ENCODE results near the gene SPINDOC.
"Not testable (repeated sequence)": the region's sequence is repeated elsewhere in the genome, so short reads cannot be mapped to it uniquely, and the experiment has no call there.

The SPINDOC gene

DNA sequence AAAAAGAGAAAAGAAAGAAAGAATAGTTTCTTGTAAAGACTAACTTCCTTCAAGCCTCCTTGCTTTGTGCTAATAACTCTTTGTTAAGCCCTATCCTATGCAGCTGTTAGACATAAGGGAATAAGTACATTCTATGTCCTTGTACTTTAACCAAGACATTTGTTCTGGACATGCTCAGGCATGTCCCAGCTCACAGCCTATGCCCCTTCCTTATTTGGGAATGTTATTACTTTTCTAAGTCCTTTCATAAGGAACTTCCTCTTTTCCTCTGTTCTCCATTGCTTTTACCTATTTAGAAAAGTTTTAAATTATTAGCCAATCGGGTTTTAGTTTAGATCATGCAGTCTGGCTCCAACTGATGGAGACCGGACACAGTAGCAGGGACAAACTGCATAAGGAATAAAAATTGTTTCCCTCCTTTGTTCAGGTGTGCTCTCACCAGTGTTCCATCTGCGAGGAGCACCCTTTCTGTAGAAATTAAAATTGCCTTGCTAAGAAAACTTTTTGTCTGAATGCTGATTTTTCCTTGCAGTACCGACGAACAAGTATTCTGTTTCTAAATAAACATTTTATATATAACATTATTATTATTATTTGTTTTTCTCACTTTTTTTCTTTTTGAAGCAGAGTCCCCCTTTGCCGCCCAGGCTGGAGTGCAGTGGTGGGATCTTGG is 21.6 kb upstream of the SPINDOC start:
- FAIRE-seq, result no peak

DNA sequence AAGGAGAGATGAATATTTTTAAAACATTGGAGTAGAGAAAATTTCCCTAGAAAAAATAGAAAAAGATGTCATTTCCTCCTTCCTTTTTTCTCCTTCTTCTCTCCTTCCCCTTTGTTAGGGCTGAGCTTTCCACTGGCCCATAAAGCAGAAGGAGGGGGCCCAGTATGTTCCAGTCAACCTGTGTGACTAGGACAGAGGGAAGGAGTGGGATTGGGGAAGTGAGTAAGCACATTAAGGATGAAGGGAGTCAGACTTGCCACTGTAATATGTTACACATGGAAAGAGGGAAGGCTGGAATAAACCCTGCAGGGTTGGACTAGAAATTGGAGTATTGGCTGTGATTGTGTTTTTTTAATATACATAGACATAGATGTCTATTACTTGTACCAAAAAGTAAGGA is 20.1 kb upstream of the SPINDOC start:
- no peak for FAIRE-seq

DNA sequence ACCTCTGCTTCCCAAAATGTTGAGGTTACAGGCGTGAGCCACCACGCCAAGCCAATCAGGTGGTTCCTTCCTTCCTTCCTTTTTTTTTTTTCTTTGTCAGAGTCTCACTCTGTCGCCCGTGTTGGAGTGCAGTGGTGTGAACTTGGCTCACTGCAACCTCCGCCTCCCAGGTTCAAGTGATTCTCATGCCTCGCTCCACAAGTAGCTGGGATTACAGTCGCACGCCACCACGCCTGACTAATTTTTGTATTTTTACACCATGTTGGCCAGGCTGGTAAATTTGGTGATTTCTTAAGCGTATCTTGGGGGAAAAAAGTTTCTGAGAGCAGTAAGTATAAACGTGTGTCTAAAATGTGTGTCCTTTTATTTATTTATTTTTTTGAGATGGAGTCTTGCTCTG is 18.2 kb upstream of the SPINDOC start:
- no peak for FAIRE-seq

DNA sequence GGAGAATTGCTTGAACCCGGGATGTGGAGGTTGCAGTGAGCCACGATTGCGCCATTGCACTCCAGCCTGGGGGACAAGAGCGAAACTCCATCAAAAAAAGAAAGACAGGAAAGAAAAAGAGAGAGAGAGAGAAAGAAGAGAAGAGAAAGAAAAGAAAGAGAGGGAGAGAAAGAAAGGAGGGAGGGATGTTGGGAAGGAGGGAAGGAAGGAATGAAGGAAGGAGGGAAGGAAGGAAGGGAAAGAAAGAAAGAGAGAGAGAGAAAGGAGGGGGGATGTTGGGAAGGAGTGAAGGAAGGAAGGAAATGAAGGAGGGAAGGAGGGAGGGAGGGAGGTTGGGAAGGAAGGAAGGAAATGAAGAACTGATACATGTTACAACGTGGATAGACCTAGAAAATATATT is 12.3 kb upstream of the SPINDOC start:
- FAIRE-seq, result no peak

DNA sequence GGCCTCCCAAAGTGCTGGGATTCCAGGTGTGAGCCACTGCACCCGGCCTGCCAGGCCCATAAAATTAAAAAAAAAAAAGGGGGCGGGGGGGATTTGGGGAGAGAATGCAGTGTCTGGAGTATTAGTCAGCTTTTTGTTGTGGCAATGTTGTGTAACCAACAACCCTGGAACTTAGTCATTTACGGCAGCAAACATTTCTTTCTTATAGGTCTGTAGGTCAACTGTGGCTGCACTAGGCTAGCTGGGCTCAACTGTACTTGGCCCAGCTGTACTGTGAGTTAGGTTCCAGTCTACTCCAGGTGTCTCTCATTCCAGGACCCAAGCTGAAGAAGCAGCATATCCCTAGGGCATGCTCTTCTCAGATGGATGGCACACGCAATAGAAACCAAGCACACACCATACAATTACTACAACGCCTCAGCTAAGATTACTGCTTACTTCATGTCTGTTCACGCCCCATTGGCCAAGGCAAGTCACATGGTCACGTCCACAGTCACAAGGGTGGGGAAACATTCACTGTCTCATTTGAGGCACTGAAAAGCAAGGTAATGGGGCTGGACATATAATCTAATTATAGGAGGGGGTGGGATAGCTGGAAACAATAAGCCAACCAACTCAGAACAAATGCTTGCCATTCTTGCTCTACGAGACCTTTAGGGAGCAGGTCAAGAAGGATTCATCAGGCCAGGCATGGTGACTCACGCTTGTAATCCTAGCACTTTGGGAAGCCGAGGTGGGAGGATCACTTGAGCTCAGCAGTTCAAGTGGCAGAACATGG is 10.4 kb upstream of the SPINDOC start:
- FAIRE-seq, result no peak

DNA sequence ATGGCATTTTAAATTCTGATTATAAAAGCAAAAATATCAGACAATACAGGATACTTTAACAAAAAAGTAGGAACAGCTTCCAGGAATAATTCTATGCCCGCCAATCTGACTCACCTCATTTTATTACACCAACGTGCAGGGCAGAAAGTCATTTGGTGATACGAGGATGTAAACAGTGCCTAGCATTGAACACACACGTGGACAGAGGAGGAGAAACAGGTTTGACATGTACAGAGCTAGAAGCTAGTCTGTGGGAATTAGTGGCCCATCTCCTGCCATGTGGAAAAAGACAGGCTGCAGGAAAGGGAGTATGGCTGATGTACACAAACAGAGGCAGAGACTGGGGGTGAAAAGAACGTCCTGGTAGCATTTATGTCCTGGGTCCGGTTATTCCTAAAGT is 9.0 kb upstream of the SPINDOC start:
- FAIRE-seq, result no peak

DNA sequence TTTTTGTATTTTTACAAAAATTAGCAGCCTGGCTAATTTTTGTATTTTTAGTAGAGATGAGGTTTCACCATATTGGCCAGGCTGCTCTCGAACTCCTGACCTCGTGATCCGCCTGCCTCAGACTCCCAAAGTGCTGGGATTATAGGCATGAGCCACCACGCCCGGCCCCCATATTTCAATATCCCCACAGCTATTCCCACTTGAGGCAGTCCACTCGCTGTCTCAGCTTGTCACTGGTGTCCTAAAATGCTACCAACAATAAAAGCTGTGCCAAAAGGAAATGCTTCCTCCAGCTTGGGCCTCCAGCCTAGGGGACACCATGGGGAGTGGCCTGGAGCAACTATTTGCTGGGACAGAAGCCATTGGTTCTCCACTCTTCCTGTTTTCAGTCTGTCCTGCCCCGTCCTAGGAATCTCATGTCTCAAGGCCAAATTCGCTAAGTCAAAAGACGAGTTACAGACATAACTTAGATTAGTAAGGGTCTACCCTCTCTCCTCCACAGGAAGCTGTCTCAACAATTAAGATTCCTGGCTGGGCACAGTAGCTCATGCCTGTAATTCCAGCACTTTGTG is 7.3 kb upstream of the SPINDOC start:
- no peak for FAIRE-seq

DNA sequence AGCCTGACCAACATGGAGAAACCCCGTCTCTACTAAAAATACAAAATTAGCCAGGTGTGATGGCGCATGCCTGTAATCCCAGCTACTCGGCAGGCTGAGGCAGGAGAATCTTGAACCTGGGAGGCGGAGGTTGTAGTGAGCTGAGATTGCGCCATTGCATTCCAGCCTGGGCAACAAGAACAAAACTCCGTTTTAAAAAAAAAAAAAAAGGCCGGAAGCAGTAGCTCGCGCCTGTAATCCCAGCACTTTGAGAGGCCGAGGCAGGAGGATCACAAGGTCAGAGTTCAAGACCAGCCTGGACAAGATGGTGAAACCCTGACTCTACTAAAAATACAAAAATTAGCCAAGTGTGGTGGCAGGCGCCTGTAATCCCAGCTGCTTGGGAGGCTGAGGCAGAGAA is 2.9 kb upstream of the SPINDOC start:
- not testable (repeated sequence) for FAIRE-seq

DNA sequence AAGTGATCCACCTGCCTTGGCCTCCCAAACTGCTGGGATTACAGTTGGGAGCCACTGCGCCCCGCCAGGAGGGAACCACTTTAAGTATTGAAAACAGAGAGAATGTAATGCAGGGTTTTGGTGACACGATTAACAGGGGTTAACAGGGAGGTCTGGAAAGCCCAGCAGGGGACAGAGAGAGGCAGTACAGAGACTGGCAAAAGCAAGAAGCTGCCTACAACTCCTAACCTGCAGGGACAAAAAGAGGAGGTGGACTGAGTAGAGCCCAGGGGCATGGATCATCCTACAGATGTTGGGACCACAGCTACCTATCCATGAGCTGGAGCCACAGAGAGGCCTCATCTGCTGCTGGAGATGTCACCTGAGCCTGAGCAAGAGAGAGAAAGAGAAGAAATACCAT is 1.7 kb upstream of the SPINDOC start:
- FAIRE-seq, result no peak

DNA sequence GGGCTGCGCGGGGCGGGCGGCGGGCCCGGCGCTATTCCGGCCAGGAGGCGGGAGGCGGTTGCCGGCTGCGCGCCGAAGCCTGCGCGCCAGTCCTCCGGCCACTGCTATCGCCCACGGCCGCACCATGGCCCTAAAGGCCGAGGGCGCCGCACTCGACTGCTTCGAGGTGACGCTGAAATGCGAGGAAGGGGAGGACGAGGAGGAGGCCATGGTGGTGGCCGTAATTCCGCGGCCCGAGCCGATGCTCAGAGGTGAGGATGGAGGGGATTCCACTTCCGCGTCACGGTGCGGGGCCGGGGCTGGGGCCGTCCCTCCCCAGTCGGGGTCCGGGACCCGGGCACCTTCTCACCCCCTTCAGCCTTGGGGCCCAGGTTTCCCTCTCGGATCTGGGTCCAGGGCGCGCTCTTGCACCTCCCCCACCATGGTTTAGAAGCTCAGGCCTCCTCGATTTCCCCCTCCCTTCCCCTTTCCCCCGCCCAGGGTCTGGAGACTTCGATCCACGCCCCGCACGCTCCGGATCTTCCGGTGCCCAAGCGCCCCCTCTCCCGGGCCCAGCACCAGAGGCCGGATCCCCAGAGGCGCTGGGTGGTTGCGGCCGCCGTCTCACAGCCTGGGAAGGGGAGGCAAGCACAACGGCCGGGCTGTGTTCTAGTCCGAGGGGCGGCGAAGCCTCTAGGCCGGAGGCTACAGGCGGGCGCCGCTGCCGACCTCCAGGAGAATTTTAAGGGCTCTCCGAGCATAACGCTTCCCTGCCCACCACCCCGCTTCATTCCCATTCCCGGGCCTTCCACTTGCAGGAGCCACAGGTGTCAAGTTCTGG is 517 bp downstream of the SPINDOC start:
- FAIRE-seq, result no peak

DNA sequence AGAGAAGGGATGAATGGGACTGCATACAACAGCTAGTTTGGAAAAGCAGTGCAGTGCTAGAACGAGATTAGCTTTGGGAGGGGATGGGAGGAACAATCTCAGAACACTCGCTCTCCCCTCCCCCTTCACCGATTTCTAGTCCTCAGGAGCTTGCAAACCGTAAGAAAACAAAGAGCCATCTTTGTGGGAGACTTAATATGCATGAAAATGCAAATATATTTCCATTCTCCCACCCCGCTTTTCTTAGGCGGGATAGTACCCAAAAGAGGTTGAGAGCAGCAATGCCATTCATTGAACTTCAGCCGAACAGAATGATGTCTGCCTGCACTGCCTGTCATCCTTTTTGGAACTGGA is 1.1 kb downstream of the SPINDOC start:
- no peak for FAIRE-seq

DNA sequence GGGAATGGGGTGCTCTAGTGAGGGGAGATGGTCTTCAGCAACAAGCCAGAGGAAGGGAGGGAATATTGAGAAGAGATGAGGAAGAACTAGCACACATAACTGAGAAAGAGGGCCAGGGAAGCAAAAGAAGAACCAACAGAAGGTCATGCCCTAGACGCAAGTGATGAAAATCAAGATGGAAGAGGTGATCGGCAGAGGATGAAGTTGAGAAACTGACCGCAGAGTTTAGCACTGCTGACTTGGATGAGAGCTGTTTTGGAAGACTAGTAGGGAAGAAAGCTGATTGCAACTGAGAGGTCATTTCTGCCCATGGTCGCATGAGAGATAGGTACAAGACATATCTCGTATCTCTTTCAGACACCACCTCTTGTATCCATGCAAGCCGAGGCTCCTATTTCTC is 2.9 kb downstream of the SPINDOC start:
- no peak for FAIRE-seq

DNA sequence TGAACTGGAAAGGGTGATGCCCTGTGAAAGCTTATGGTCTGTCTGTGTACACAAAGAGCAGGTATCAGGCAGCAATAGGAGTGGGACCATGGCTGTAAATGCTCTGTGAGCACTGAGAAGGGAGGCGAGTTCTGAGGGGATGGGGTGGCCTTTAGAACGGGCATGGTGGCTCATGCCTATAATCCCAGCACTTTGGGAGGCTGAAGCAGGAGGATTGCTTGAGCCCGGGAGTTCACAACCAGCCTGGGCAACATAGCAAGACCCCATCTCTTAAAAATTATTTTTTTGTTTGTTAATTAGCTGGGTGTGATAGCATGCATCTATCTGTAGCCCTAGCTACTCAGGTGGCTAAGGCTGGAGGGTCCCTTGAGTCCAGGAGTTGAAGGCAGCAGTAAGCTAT is 3.5 kb downstream of the SPINDOC start:
- no peak for FAIRE-seq

DNA sequence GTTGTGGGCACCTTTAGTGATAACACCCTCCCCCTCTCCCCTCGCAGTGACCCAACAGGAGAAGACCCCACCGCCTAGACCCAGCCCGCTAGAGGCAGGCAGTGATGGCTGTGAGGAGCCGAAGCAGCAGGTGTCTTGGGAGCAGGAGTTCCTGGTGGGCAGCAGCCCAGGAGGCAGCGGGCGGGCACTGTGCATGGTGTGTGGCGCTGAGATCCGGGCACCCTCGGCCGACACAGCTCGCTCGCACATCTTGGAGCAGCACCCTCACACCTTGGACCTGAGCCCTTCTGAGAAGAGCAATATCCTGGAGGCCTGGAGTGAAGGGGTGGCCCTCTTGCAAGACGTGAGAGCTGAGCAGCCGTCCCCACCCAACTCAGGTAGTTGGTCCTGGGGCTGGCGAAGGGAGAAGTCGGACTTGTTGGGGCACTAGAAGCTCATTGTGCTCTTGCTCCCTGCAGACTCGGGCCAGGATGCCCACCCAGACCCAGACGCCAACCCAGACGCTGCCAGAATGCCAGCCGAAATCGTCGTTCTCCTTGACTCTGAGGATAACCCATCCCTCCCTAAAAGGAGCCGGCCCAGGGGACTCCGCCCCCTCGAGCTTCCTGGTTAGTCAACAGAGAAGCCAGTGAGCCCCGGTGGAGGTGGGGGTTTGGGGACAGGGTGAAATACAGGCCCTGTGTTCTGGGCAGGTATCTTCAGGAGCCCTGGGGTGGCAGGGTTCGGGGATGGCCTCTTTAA is 4.7 kb downstream of the SPINDOC start:
- no peak for FAIRE-seq

DNA sequence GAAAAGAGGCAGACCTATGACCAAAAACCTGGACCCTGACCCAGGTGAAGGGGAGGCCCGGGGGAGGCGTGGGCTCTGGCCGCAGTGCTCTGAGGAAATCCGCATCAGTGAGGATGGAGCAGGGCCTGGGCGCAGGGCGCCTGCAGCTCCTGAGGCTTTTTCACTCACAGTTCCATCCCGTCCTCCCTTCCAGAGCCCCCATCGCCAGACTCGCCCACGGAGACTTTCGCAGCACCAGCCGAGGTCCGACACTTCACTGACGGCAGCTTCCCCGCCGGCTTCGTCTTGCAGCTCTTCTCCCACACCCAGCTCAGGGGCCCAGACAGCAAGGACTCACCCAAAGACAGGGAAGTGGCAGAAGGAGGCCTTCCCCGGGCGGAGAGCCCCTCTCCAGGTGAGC is 5.4 kb downstream of the SPINDOC start:
- FAIRE-seq, result no peak

DNA sequence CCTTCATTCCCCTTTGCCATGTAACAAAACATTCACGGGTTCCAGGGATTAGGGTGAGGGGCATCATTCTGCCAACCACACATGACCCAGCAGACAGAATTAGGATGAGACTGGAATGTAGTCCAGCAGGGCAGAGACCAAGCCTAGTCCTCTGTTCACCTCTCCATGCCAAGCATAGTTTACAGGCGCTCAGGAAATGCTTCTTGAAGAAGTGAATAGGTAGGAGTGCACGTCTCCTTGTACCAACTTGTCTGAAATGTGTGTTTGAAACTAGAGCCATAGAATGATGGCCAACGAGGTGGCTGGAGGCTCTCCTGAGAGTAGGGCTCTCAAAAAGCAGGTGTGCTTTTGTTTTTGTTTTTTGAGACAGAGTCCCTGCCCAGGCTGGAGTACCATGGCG is 8.2 kb downstream of the SPINDOC start:
- no peak for FAIRE-seq

DNA sequence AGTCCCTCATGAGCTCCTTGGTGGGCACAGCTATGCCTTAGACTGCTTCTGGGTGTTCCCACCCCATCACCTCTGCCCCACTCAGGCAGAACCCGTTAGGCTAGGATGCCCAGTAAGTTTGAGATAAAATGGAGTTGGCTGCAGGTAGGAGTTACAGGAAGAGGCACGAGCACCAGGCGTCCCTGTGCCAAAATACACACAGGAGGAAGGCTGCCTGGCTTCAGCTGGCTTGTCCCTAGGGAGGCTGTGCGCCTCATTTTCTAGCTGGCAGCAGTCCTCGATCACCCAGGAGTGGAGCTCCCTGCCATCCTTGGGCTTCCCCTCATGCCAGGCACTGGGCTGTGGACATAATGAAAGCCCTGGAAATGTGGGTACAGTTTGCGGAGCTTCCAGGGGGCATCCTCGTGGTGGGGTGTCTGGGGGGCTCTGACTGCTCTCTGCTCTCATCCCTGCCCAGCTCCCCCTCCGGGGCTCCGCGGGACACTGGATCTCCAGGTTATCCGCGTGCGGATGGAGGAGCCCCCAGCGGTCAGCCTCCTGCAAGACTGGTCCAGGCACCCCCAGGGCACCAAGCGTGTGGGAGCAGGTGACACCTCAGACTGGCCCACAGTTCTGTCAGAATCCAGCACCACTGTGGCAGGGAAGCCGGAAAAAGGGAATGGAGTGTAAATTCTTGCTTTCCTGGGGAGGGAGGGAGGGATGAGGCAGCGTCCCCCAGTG is 13.4 kb downstream of the SPINDOC start:
- FAIRE-seq, result no peak

DNA sequence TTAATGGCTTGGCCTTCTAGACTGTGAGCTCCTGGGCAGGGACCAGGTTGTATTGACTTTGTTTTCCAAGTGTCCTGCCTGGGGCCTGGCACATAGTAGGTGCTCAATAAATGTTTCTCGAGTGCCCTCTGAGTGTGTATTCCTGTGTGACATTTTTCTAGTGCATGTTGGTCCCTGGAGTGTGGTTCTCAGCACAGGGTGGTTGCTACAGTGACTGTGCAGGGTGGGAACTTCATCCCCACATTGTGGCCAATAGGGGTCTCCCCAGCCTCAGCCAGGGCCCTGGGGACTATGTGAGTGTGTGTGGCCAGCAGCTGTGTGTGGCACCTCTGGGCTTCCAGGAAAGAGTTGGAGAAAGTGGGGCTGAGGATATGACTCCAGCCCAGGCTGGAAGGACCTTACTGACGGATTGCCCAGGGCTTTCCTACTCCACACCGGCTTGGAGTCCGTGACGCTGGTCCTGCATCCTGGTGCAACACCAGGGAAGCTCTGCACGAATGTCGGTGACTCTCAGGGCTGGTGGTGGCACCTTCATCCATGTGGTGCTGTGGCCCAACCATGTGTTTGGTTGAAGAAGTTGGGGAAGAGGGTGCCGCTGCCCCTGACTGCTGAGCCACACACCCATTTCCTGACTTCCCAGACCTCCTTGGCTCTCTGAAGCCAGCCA is 16.7 kb downstream of the SPINDOC start:
- no peak for FAIRE-seq

DNA sequence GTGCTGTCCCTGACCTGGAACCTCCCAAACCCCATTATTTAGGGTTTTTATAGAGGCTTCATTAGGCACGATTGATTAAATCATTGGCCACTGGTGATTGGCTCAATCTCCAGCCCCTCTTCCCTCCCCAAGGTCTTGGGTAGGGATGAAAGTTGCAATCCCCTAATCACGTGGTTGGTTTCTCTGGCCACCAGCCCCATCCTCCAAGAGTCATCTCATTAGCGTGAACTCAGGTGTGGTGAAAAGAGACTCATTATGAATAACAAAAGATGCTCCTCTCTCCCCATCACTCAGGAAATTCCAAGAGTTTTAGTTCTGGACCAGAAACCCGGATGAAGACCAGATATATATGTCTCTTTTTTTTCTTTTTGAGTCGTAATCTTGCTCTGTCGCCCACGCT is 18.1 kb downstream of the SPINDOC start:
- no peak for FAIRE-seq

DNA sequence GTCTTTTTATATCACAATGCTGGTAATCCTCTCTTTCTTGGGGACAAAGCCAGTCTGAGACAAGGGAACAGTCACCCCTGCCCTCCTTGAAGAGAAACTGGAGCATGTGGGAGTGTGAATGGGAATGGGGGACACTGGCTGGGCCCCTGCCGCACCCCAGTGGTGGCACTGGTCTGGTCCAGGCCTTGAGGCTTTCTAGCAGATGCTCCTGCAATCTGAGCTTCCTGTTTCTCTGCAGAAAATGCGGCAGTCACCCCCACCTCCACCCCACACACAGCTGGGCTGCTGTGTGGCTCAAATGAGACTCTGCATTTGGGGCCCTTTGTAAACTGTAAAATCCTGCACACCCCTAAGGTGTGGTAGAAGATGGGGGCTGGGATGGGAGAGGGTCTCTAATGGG is 19.1 kb downstream of the SPINDOC start:
- FAIRE-seq, result no peak

DNA sequence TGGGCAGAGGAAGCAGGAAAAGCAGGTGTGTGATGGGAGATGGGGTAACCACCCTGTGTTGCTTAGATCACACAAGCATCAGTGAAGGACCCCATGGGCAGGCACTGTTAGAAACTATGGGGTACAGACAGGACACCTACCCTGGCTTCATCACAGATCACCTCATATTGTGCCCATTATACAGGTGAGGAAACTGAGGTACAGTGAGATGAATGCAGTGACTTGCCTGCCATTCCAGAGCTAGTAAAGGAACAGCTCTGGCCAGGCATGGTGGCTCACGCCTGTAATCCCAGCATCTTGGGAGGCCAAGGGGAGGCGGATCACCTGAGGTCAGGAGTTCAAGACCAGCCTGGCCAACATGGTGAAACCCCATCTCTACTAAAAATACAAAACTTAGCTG is 19.8 kb downstream of the SPINDOC start:
- no peak for FAIRE-seq
